ENCODE results near the gene CRB2. TPM values are rescaled to one million over a fixed set of nuclear protein-coding genes. Genes with fewer than 3 reads are reported as not detected.

Gene CRB2
- total RNA-seq, 1 donor from 2014 or later = not detected

- Histone ChIP-seq H3K27ac (no peak overlapping the region), H3K4me1 (no peaks in the 10 kb centered on the region), H3K27me3 (ENCODE audit: low read depth) (no peaks in the 10 kb centered on the region), H3K4me3 (peak overlapping the region; percentile 14), H3K36me3 (peaks cover 4% of the 10 kb centered on the region), H3K9me3 (no peaks in the 10 kb centered on the region)
- TF ChIP-seq, protein P1, sequence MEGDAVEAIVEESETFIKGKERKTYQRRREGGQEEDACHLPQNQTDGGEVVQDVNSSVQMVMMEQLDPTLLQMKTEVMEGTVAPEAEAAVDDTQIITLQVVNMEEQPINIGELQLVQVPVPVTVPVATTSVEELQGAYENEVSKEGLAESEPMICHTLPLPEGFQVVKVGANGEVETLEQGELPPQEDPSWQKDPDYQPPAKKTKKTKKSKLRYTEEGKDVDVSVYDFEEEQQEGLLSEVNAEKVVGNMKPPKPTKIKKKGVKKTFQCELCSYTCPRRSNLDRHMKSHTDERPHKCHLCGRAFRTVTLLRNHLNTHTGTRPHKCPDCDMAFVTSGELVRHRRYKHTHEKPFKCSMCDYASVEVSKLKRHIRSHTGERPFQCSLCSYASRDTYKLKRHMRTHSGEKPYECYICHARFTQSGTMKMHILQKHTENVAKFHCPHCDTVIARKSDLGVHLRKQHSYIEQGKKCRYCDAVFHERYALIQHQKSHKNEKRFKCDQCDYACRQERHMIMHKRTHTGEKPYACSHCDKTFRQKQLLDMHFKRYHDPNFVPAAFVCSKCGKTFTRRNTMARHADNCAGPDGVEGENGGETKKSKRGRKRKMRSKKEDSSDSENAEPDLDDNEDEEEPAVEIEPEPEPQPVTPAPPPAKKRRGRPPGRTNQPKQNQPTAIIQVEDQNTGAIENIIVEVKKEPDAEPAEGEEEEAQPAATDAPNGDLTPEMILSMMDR (IDR thresholded peaks at IDR 0.05) = peak; percentile 56
- ATAC-seq (peak; percentile 56 to 67), DNase-seq (no peak)
- intact Hi-C loops (cut with DNase I) = no loop called here
Observed at GRCh38 chr9:123401879-123402513, 46.0 kb downstream of the CRB2 start.

DNA sequence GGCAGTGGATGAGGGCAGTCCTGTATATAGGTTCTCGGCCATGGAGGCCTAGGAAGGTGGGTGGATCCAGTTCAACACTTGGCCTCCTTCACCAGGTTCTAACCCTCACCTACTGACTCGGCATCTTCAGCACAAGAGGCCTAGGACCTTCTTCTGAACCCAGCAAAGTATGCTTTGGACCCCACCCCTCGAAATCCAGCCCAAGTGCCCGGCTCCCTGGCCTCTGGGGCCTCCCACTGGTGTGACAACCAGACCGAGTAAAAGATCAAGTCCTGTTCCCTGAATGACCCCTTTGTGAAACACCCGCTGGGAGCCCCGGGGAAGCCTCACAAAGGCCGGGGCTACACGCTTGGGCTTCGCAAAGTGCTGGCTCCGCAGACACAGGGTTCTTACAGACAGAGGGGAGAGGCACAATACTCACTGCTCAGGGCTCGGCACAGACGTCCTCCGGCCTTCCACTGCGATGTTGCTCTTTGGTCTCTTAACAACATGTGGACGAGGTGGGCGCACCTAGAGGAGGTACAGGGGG, 47.0 kb downstream of the CRB2 start:
- TF ChIP-seq, protein P1 (IDR thresholded peaks at IDR 0.05) = no peak
- H3K9me3 ChIP-seq = no peaks in the 10 kb centered on the region
- no peak for DNase-seq
- intact Hi-C loops (cut with DNase I) = no loop called here
- ATAC-seq = no peak
- H3K27ac ChIP-seq = no peak overlapping the region
- no peak overlapping the region for H3K4me3 ChIP-seq
- peaks cover 4% of the 10 kb centered on the region for H3K36me3 ChIP-seq
- no peaks in the 10 kb centered on the region for H3K4me1 ChIP-seq
- no peaks in the 10 kb centered on the region for H3K27me3 ChIP-seq (ENCODE audit: low read depth)

- Histone ChIP-seq H3K4me1 (no peaks in the 10 kb centered on the region), H3K9me3 (no peaks in the 10 kb centered on the region), H3K27ac (no peak overlapping the region), H3K4me3 (no peak overlapping the region), H3K27me3 (ENCODE audit: low read depth) (no peaks in the 10 kb centered on the region), H3K36me3 (peaks cover 4% of the 10 kb centered on the region)
- intact Hi-C loops (cut with DNase I) = no loop called here
- TF ChIP-seq, protein P1 (IDR thresholded peaks at IDR 0.05) = no peak
- no peak for DNase-seq
- ATAC-seq = no peak
Observed at GRCh38 chr9:123406016-123406415, 50.0 kb downstream of the CRB2 start.

DNA sequence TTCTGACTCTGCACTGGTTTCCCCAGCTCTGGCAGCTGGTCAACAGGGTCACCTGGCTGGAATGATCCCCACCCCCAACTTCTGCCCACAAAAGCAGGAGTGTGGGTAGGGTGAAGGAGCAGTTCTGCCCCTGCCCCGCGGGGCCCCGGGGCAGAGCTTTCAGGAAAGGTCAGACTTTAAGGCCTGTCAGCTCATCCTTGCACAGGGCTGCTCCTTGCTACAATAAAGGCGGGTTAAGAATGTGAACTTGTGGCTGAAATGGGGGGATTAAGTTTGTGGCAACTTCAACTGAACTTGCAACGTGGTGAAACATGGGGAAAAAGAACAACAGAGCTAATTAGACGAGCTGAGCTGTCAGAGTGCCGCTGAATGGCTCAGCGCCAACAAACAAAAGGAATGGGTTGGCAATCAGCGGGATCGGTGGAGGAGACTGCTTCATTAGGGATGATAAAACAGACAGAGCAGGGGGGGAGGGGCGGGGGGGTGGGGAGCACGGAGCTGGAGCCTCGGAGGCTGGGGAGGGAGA, 50.8 kb downstream of the CRB2 start:
- Histone ChIP-seq H3K36me3 (peaks cover 4% of the 10 kb centered on the region), H3K27me3 (ENCODE audit: low read depth) (no peaks in the 10 kb centered on the region), H3K9me3 (no peaks in the 10 kb centered on the region), H3K4me1 (no peaks in the 10 kb centered on the region), H3K27ac (no peak overlapping the region), H3K4me3 (no peak overlapping the region)
- no peak for DNase-seq
- intact Hi-C loops (cut with DNase I) = no loop called here
- no peak for ATAC-seq
- TF ChIP-seq, protein P1 (IDR thresholded peaks at IDR 0.05) = no peak

GRCh38 chr9:123407217-123407851, 51.3 kb downstream of the CRB2 start:
- intact Hi-C loops (cut with DNase I) = no loop called here
- Histone ChIP-seq H3K27ac (no peak overlapping the region), H3K27me3 (ENCODE audit: low read depth) (no peaks in the 10 kb centered on the region), H3K4me3 (no peak overlapping the region), H3K9me3 (no peaks in the 10 kb centered on the region), H3K36me3 (peaks cover 4% of the 10 kb centered on the region), H3K4me1 (no peaks in the 10 kb centered on the region)
- TF ChIP-seq, protein P1 (IDR thresholded peaks at IDR 0.05) = no peak
- DNase-seq = no peak
- peak in 1 of 2 donors; percentile 21 for ATAC-seq

All from lower lobe of right lung (tissue), 2 donors.